PC-3 (cell line): ENCODE data around the gene MME. TPM values are rescaled to one million over a fixed set of nuclear protein-coding genes. Genes with fewer than 3 reads are reported as not detected.

Source experiments
- ATAC-seq: fragments of 200-7000 bp; cut with Tn5 transposase; 2 replicates; pipeline ENCODE4 v1.9.1; 2020; ENCODE audit warnings: mild to moderate bottlenecking, moderate library complexity
- BruUV-seq: library from RNA; stranded (reverse); fragments of 400-500 nt; replicated peaks from 2 replicates; lab custom pipeline; 2021; lab: Mats Ljungman, UMichigan
- CTCF ChIA-PET: fragments of 300-600 bp; sonication (Branson Sonifier 250); formaldehyde crosslinking; loops from one replicate; lab custom pipeline; 2022; ENCODE audit warnings: antibody characterized with exemption; lab: Charles Lee
- POLR2A ChIA-PET: fragments of 300-600 bp; sonication (Branson Sonifier 250); formaldehyde crosslinking; loops from one replicate; lab custom pipeline; 2022; ENCODE audit warnings: antibody characterized with exemption; ENCODE audit not compliant: unreplicated experiment; lab: Charles Lee
- DNase-seq: peaks from one replicate; pipeline ENCODE4 v3.0.0-alpha.2; 2015
- H2AFZ ChIP-seq: fragments of 300-600 bp; sonication (generic); 2 replicates; pipeline ENCODE4 v1.6.0; 2016; ENCODE audit warnings: antibody characterized with exemption, low read length
- H3F3A ChIP-seq: fragments of 300-600 bp; sonication (generic); one replicate; pipeline ENCODE4 v1.6.0; 2017; ENCODE audit warnings: antibody characterized with exemption, low read length, control low read depth, mild to moderate bottlenecking; ENCODE audit not compliant: unreplicated experiment
- H3K27ac ChIP-seq: fragments of 300-600 bp; sonication (generic); 2 replicates; pipeline ENCODE4 v1.5.1; 2016; ENCODE audit warnings: mild to moderate bottlenecking, low read length
- H3K27me3 ChIP-seq: fragments of 300-600 bp; sonication (generic); 2 replicates; pipeline ENCODE4 v1.6.1; 2016; ENCODE audit warnings: low read length, mixed read lengths
- H3K36me3 ChIP-seq: fragments of 300-600 bp; sonication (generic); 2 replicates; pipeline ENCODE4 v1.6.1; 2016; ENCODE audit warnings: low read depth, mixed run types, low read length, mixed read lengths
- H3K4me1 ChIP-seq: fragments of 300-600 bp; sonication (generic); 2 replicates; pipeline ENCODE4 v1.5.1; 2016; ENCODE audit warnings: low read length; ENCODE audit not compliant: insufficient read depth
- H3K4me2 ChIP-seq: fragments of 300-600 bp; sonication (generic); 2 replicates; pipeline ENCODE4 v1.6.0; 2016; ENCODE audit warnings: low read length
- H3K4me3 ChIP-seq: fragments of 300-600 bp; sonication (generic); 2 replicates; pipeline ENCODE4 v1.5.1; 2016; ENCODE audit warnings: mild to moderate bottlenecking, low read length, mixed read lengths
- H3K79me2 ChIP-seq: fragments of 300-600 bp; sonication (generic); 2 replicates; pipeline ENCODE4 v1.6.1; 2017; ENCODE audit warnings: low read length, mixed read lengths
- H3K9ac ChIP-seq: fragments of 300-600 bp; sonication (generic); 2 replicates; pipeline ENCODE4 v1.6.0; 2016; ENCODE audit warnings: mild to moderate bottlenecking, low read length
- H3K9me2 ChIP-seq: fragments of 300-600 bp; sonication (generic); replicated peaks from 2 replicates; pipeline ENCODE4 v1.6.1; 2016; ENCODE audit warnings: mixed run types, low read length, mixed read lengths
- H3K9me3 ChIP-seq: fragments of 300-600 bp; sonication (generic); 2 replicates; pipeline ENCODE4 v1.6.1; 2016; ENCODE audit warnings: low read length, mixed read lengths
- H4K20me1 ChIP-seq: fragments of 300-600 bp; sonication (generic); 2 replicates; pipeline ENCODE4 v1.6.1; 2016; ENCODE audit warnings: low read length, mixed read lengths
- CTCF ChIP-seq: fragments of 300-600 bp; sonication (generic); conservative IDR thresholded peaks from 2 replicates; pipeline ENCODE4 v1.5.1; 2017; ENCODE audit warnings: antibody characterized with exemption, low read depth, mild to moderate bottlenecking, low read length
- EZH2 ChIP-seq: fragments of 300-600 bp; sonication (generic); IDR thresholded peaks from one replicate; pipeline ENCODE4 v1.6.1; 2017; ENCODE audit warnings: antibody characterized with exemption, mild to moderate bottlenecking, low read length; ENCODE audit not compliant: unreplicated experiment
- EZH2phosphoT487 ChIP-seq: fragments of 300-600 bp; sonication (generic); IDR thresholded peaks from 2 replicates; pipeline ENCODE4 v1.6.1; 2018; ENCODE audit warnings: mild to moderate bottlenecking, antibody characterized with exemption, low read length, borderline replicate concordance
- intact Hi-C: fragments of 100-400 bp; cut with micrococcal nuclease; formaldehyde crosslinking; loops from 2 replicates; pipeline ENCODE4 v1.9.0; 2023
- total RNA-seq: library from RNA; depleted of rRNA; stranded (reverse); fragments of >200 nt; gene quantifications from 2 replicates; pipeline ENCODE4 v1.2.3, GENCODE V29; 2014

The MME gene
- total RNA-seq, 1 experiment from 2014 or later: 1.2 TPM

GRCh38 chr3:155158346-155159037 is 78.4 kb downstream of the MME start:
- TF ChIP-seq EZH2phosphoT487 (no peak), EZH2 (no peak), CTCF (no peak)
- DNase-seq (no peak), ATAC-seq (no peak)
- Histone ChIP-seq H4K20me1 (no peaks in the 10 kb centered on the region), H3K9me2 (no peaks in the 10 kb centered on the region), H3K36me3 (no peaks in the 10 kb centered on the region), H3K9ac (no peak overlapping the region), H3F3A (no peaks in the 10 kb centered on the region), H3K79me2 (no peaks in the 10 kb centered on the region), H3K4me2 (no peak overlapping the region), H3K4me1 (no peaks in the 10 kb centered on the region), H3K27ac (no peak overlapping the region), H3K27me3 (no peaks in the 10 kb centered on the region), H3K9me3 (no peaks in the 10 kb centered on the region), H2AFZ (no peak overlapping the region), H3K4me3 (no peak overlapping the region)
- ChIA-PET POLR2A (no interaction called here), CTCF (no interaction called here)
- BruUV-seq: no TSS peak
- intact Hi-C loops: no loop called here

DNA sequence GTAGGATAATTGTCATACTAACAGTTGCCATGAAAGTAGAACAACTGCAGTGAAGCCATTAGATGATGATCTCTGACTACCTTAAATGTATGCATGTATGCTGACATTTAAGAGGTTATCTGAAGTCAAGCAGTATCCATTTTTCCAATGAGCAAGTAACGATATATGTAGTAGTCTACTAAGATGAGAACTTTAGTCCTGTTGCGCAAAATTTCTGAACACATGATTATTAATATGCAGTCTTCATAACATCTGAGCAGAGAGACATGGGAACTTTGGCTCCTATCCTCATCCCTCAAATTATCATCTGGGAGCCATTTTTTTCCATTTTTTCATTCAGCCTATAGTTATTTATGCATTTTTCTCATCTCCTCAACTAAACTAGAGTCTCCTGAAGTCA is 79.2 kb downstream of the MME start:
- Histone ChIP-seq H3K9me2 (no peaks in the 10 kb centered on the region), H2AFZ (no peak overlapping the region), H3K4me2 (no peak overlapping the region), H3K9me3 (no peaks in the 10 kb centered on the region), H3K27me3 (no peaks in the 10 kb centered on the region), H3K79me2 (no peaks in the 10 kb centered on the region), H3K9ac (no peak overlapping the region), H3K4me1 (no peaks in the 10 kb centered on the region), H3K27ac (no peak overlapping the region), H3F3A (no peaks in the 10 kb centered on the region), H3K4me3 (no peak overlapping the region), H3K36me3 (no peaks in the 10 kb centered on the region), H4K20me1 (no peaks in the 10 kb centered on the region)
- DNase-seq (no peak), ATAC-seq (no peak)
- CTCF ChIA-PET: no interaction called here
- POLR2A ChIA-PET: no interaction called here
- BruUV-seq: no TSS peak
- intact Hi-C loops: no loop called here
- TF ChIP-seq EZH2 (no peak), CTCF (no peak), EZH2phosphoT487 (no peak)

- H3K4me3 ChIP-seq: no peak overlapping the region
- ATAC-seq (no peak), DNase-seq (no peak)
- no peaks in the 10 kb centered on the region for H3K79me2 ChIP-seq
- H3K4me1 ChIP-seq: no peaks in the 10 kb centered on the region
- no peak overlapping the region for H3K4me2 ChIP-seq
- H3F3A ChIP-seq: no peaks in the 10 kb centered on the region
- H3K36me3 ChIP-seq: no peaks in the 10 kb centered on the region
- no TSS peak for BruUV-seq
- no peak overlapping the region for H3K27ac ChIP-seq
- H3K27me3 ChIP-seq: no peaks in the 10 kb centered on the region
- no peak overlapping the region for H2AFZ ChIP-seq
- H3K9ac ChIP-seq: no peak overlapping the region
- TF ChIP-seq CTCF (no peak), EZH2phosphoT487 (no peak), EZH2 (no peak)
- H3K9me2 ChIP-seq: no peaks in the 10 kb centered on the region
- ChIA-PET POLR2A (interaction anchor here (0.6 kb wide), 1 partner anchor 71 kb away, joined by 3 read pairs; no protein-coding TSS in a partner anchor), CTCF (no interaction called here)
- H3K9me3 ChIP-seq: no peaks in the 10 kb centered on the region
- H4K20me1 ChIP-seq: no peaks in the 10 kb centered on the region
- intact Hi-C loops: no loop called here
Measured at GRCh38 chr3:155161640-155162292, 81.6 kb downstream of the MME start.
